ENCODE data around the gene IL18BP. TPM values are rescaled to one million over a fixed set of nuclear protein-coding genes. Genes with fewer than 3 reads are reported as not detected.
A peak's percentile ranks its signal among the peaks of the same experiment; 100 is the strongest.

The IL18BP gene
- total and polyA plus RNA-seq, 12 donors: 2.0 to 101 (median 4.3) TPM

DNA sequence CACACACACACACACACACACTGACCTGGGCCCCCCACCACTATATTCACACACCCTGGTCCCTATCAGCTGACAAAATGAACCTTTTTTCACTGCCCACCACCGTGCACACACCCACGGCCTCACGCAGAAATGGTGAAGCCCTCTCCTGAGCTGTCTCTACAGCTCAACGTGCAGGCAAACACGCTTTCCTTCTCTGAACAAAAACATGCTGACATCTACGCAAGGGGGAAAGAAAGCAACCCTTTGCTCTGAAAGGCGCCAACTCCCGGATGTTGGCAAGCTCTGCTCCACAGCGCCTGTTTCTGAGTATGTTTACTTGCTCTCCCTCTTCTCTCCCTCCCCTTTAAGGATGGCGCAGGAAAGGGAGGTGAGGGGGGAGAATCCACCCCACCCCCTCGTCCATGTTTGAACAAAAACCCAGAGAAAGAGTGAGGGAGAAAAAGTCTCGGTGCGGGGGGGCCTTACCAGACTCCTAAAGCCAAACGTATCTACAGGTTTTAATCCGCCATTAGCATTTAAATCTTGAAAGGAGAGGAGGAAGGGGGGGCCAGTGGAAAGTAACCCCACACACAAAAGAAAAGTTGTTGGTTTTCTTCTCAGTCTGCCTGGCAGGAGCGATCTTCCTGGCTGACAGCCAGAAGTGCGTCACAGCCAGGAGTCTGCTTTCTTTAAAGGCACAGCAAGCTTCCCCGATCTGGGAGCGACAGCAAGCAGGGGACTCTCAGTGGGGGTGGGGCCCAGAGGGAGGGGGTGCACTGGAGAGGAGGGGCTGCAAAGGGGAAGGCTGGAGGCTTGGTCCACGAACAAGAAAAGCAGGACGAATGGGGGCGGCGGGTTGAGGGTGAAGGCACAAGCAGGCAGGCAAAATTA, 42.0 kb downstream of the IL18BP start:
- peak; percentile 95 to 96 for DNase-seq
- intact Hi-C loops (cut with DNase I): loop anchor here in 8 of 10 donors (1.0 to 5.0 kb wide), 5 partner anchors 27 to 72 kb away; partner anchors contain the start of genes LRRC51 (in 6 of the 8), NUMA1 (in 6 of the 8) and ANAPC15 (in 1 of the 8)
- Histone ChIP-seq H3K9me3 (no peaks in the 10 kb centered on the region), H3K27me3 (no peaks in the 10 kb centered on the region), H3K27ac (peak overlapping the region; percentile 92 to 99 (median 96)), H3K4me3 (peak overlapping the region; percentile 42 to 80 (median 64)), H3K36me3 (peaks cover 0 to 16% (median 1%) of the 10 kb centered on the region in 9 donors), H3K4me1 (peaks cover 25 to 67% (median 56%) of the 10 kb centered on the region in 9 donors)
- peak; percentile 82 to 91 (median 86) for ATAC-seq
- WGBS, 2 donors: 0% methylated on average over 23 of the region's 23 CpGs
- TF ChIP-seq, protein P1, sequence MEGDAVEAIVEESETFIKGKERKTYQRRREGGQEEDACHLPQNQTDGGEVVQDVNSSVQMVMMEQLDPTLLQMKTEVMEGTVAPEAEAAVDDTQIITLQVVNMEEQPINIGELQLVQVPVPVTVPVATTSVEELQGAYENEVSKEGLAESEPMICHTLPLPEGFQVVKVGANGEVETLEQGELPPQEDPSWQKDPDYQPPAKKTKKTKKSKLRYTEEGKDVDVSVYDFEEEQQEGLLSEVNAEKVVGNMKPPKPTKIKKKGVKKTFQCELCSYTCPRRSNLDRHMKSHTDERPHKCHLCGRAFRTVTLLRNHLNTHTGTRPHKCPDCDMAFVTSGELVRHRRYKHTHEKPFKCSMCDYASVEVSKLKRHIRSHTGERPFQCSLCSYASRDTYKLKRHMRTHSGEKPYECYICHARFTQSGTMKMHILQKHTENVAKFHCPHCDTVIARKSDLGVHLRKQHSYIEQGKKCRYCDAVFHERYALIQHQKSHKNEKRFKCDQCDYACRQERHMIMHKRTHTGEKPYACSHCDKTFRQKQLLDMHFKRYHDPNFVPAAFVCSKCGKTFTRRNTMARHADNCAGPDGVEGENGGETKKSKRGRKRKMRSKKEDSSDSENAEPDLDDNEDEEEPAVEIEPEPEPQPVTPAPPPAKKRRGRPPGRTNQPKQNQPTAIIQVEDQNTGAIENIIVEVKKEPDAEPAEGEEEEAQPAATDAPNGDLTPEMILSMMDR (IDR thresholded peaks at IDR 0.05): no peak

DNA sequence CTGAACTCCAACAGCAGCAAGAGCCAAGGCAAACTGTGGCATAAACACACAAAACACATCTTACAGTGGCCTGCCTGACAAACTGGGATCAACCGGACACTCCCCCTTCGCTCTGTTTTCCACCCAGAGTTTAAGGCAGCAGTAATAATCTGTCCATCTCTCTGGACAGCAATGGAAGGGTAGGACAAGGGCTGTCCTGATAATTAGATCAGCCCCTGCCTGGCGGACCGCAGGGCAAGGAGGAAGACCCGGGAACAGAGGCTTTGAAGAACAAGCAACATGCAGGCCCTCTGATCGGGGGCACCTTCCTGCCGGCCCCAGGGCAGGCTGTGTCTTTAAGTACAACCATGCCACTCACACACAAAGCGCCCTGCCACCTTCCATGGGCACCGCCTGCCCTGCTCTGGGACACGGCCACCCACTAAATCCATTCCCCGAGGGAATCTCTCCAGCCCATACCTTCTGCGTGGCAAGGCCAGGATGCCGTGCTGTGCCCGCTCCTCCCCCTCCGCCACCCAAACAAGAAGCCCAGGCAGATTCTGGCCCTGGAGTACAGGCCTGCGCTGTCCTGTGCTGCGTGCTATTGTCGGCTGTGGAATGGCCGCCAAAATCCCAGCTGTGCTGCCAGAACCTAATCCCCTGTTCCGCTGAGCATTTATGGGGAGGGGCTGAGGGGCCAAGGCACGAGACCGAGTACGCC, 42.8 kb downstream of the IL18BP start:
- TF ChIP-seq, protein P1 (IDR thresholded peaks at IDR 0.05): no peak
- intact Hi-C loops (cut with DNase I): loop anchor here in 8 of 10 donors (1.0 to 5.0 kb wide), 5 partner anchors 28 to 71 kb away; partner anchors contain the start of genes LRRC51 (in 5 of the 8), NUMA1 (in 5 of the 8) and ANAPC15 (in 1 of the 8)
- WGBS, 2 donors: 1 to 2% methylated on average over 23 of the region's 23 CpGs
- peak; percentile 75 to 78 for DNase-seq
- H3K27me3 ChIP-seq: no peaks in the 10 kb centered on the region
- H3K36me3 ChIP-seq: peaks cover 0 to 16% (median 0%) of the 10 kb centered on the region in 9 donors
- peak overlapping the region; percentile 92 to 99 (median 96) for H3K27ac ChIP-seq
- H3K4me3 ChIP-seq: peak overlapping the region; percentile 42 to 80 (median 64)
- H3K9me3 ChIP-seq: no peaks in the 10 kb centered on the region
- peaks cover 20 to 59% (median 48%) of the 10 kb centered on the region in 9 donors for H3K4me1 ChIP-seq
- ATAC-seq: peak; percentile 61 to 88 (median 72)

DNA sequence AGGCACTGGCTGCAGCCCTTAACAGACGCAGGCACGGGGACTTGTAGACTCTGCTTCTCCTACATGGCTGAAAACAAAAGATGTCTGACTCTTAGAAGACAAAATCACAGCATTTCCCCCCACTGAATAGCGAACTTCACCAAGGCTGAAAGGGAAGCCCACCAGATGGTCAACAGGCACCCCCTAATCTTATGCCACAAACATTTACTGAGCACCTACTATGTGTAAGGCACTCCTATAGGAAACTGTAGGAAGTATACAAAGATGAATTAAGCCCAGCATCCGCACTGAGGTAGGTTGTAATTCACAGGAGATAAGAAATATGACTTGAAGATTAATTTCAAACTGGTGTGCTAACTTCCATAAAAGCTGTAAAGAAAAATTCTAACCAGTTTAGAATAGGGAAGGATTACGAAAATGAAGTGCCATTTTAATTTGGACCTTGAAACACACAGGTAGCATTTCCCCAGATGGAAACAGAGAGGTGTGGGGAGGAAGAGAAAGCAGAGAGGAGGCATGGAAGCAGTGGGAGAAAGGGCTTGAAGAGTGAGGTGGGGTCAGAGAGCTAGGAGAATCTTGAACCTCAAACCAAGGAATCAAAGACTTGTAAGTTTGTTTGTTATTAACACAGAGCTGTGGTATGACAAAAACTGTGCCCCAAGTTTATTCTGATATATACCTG, 43.5 kb downstream of the IL18BP start:
- intact Hi-C loops (cut with DNase I): loop anchor here in 2 of 10 donors (5.0 kb wide), 1 partner anchor 35 kb away; no protein-coding TSS in a partner anchor
- Histone ChIP-seq H3K27ac (peak overlapping the region; percentile 92 to 99 (median 96)), H3K4me3 (peak overlapping the region; percentile 42 to 80 (median 64)), H3K36me3 (peaks cover 0 to 18% (median 0%) of the 10 kb centered on the region in 9 donors), H3K27me3 (no peaks in the 10 kb centered on the region), H3K4me1 (peaks cover 14 to 52% (median 41%) of the 10 kb centered on the region in 9 donors), H3K9me3 (no peaks in the 10 kb centered on the region)
- DNase-seq (no peak), ATAC-seq (no peak)
- TF ChIP-seq, protein P1 (IDR thresholded peaks at IDR 0.05): no peak
- WGBS, 2 donors: 18 to 20% methylated on average over 5 of the region's 5 CpGs
